Trophoblast cell (in vitro differentiated cells and primary cell): ENCODE results near the gene RPL7A.

ENCODE experiments used
- DNase-seq, 2 donors: peaks; one replicate each; pipeline ENCODE4 v3.0.0-alpha.2; 2016
- H2AFZ ChIP-seq: 2 replicates; pipeline ENCODE4 v1.6.1; 2013; ENCODE audit warnings: low read length, moderate library complexity, mild to moderate bottlenecking; ENCODE audit not compliant: insufficient read depth, poor library complexity
- H2AK5ac ChIP-seq: 2 replicates; pipeline ENCODE4 v1.6.1; 2013; ENCODE audit warnings: mild to moderate bottlenecking, low read length
- H2BK120ac ChIP-seq: 2 replicates; pipeline ENCODE4 v1.6.1; 2013; ENCODE audit warnings: low read length, mild to moderate bottlenecking, moderate library complexity; ENCODE audit not compliant: insufficient read depth, poor library complexity
- H2BK12ac ChIP-seq: 2 replicates; pipeline ENCODE4 v1.6.1; 2013; ENCODE audit warnings: mild to moderate bottlenecking, low read length, moderate library complexity
- H2BK5ac ChIP-seq: 2 replicates; pipeline ENCODE4 v1.6.1; 2013; ENCODE audit warnings: low read length, low read depth, moderate library complexity, mild to moderate bottlenecking; ENCODE audit not compliant: poor library complexity
- H3K14ac ChIP-seq: 2 replicates; pipeline ENCODE4 v1.6.1; 2013; ENCODE audit warnings: mild to moderate bottlenecking, low read length
- H3K18ac ChIP-seq: 2 replicates; pipeline ENCODE4 v1.6.1; 2013; ENCODE audit warnings: mild to moderate bottlenecking, low read length
- H3K23ac ChIP-seq: 2 replicates; pipeline ENCODE4 v1.6.1; 2013; ENCODE audit warnings: low read length
- H3K27ac ChIP-seq: 2 replicates; pipeline ENCODE4 v1.5.1; 2013; ENCODE audit warnings: low read depth, mild to moderate bottlenecking, inconsistent platforms, low read length, moderate library complexity
- H3K27me3 ChIP-seq: 2 replicates; pipeline ENCODE4 v1.6.1; 2013; ENCODE audit warnings: inconsistent platforms, mild to moderate bottlenecking, low read length, moderate library complexity; ENCODE audit not compliant: insufficient read depth
- H3K36me3 ChIP-seq, 2 experiments: 1 replicate in 1 of 2; 2 replicates in 1 of 2; pipeline ENCODE4 v1.6.1; 2013; ENCODE audit warnings: low read length in 2 of 2, mild to moderate bottlenecking in 2 of 2, moderate library complexity in 1 of 2; ENCODE audit not compliant: insufficient read depth in 2 of 2, control insufficient read depth in 1 of 2
- H3K4ac ChIP-seq: 2 replicates; pipeline ENCODE4 v1.6.1; 2013; ENCODE audit warnings: low read depth, mild to moderate bottlenecking, low read length, moderate library complexity
- H3K4me1 ChIP-seq, 2 experiments: 1 replicate in 1 of 2; 2 replicates in 1 of 2; pipeline ENCODE4 v1.6.1; 2013; ENCODE audit warnings: low read length in 2 of 2, mild to moderate bottlenecking in 2 of 2, moderate library complexity in 1 of 2; ENCODE audit not compliant: insufficient read depth in 2 of 2, control insufficient read depth in 1 of 2
- H3K4me2 ChIP-seq: 2 replicates; pipeline ENCODE4 v1.6.1; 2013; ENCODE audit warnings: inconsistent platforms, mild to moderate bottlenecking, low read length, moderate library complexity
- H3K4me3 ChIP-seq: 2 replicates; pipeline ENCODE4 v1.5.1; 2013; ENCODE audit warnings: mild to moderate bottlenecking, low read depth, low read length, inconsistent platforms
- H3K79me1 ChIP-seq: one replicate; pipeline ENCODE4 v1.6.1; 2013; ENCODE audit warnings: low read length
- H3K79me2 ChIP-seq: 2 replicates; pipeline ENCODE4 v1.6.1; 2013; ENCODE audit warnings: low read length, mild to moderate bottlenecking; ENCODE audit not compliant: control insufficient read depth, insufficient read depth, poor library complexity
- H3K9ac ChIP-seq: 2 replicates; pipeline ENCODE4 v1.6.1; 2013; ENCODE audit warnings: mild to moderate bottlenecking, low read length
- H3K9me3 ChIP-seq: 2 replicates; pipeline ENCODE4 v1.6.1; 2013; ENCODE audit warnings: low read depth, mild to moderate bottlenecking, control low read depth, inconsistent platforms, low read length; ENCODE audit not compliant: insufficient read depth
- H4K12ac ChIP-seq: 2 replicates; pipeline ENCODE4 v1.6.1; 2013; ENCODE audit warnings: low read depth, mild to moderate bottlenecking, low read length, moderate library complexity
- H4K8ac ChIP-seq: 2 replicates; pipeline ENCODE4 v1.6.1; 2013; ENCODE audit warnings: low read depth, mild to moderate bottlenecking, low read length, moderate library complexity
- H4K91ac ChIP-seq: one replicate; pipeline ENCODE4 v1.6.1; 2013; ENCODE audit warnings: low read depth, mild to moderate bottlenecking, low read length, moderate library complexity
- WGBS: extraction: QIAGEN DNeasy Blood & Tissue Kit; methylation state at CpG from one replicate; pipeline ENCODE4 v1.1.7; 2013; ENCODE audit warnings: missing lambda C conversion rate; ENCODE audit not compliant: insufficient read length, insufficient coverage; ENCODE audit errors: extremely low coverage; 5-methylcytosine and 5-hydroxymethylcytosine counted together

RPL7A gene

DNA sequence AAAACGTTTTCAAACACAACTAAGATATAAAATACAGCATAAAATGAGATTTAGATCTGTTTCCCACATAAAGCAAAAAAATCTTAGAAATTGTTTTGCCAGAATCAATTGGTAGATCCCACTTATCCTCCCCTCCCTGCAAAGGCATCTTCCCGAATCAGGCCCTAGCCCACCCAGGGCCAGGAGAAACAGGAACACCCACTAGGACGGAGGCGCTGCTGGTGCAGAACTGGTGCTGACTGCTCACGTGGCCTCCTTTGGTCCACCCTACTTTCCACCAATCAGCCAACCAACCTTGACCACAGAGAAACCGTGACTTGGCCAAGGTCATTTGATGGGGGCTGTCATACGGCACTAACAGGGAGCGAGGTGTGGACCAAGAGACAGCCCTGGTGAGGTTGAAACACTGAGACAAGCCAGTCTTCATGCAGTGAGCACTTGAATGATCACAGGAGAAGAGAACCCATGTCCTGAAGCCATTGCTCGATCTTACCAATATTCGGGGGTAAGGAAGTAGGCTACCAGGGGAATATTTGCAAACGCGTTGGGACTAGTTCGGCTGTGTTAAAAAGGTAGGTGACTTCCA is 13.6 kb downstream of the RPL7A start:
- H3K27me3 ChIP-seq = no peaks in the 10 kb centered on the region
- peaks cover 71 to 81% of the 10 kb centered on the region in 2 experiments for H3K36me3 ChIP-seq
- H4K91ac ChIP-seq = no peak overlapping the region
- H3K4ac ChIP-seq = no peak overlapping the region
- no peak overlapping the region for H2AFZ ChIP-seq
- H3K18ac ChIP-seq = no peak overlapping the region
- no peak overlapping the region for H3K4me2 ChIP-seq
- H3K9me3 ChIP-seq = peaks cover 1% of the 10 kb centered on the region
- no peak for DNase-seq
- H2BK120ac ChIP-seq = no peak overlapping the region
- H2AK5ac ChIP-seq = no peak overlapping the region
- no peak overlapping the region for H2BK5ac ChIP-seq
- H3K14ac ChIP-seq = no peak overlapping the region
- no peaks in the 10 kb centered on the region for H3K79me1 ChIP-seq
- no peak overlapping the region for H4K8ac ChIP-seq
- no peak overlapping the region for H3K4me3 ChIP-seq
- no peaks in the 10 kb centered on the region for H3K79me2 ChIP-seq
- H2BK12ac ChIP-seq = no peak overlapping the region
- peaks cover 9 to 17% of the 10 kb centered on the region in 2 experiments for H3K4me1 ChIP-seq
- no CpG with 5 or more reads among the region's 13 CpGs for WGBS
- no peak overlapping the region for H3K9ac ChIP-seq
- no peak overlapping the region for H3K27ac ChIP-seq
- H4K12ac ChIP-seq = no peak overlapping the region
- no peak overlapping the region for H3K23ac ChIP-seq

DNA sequence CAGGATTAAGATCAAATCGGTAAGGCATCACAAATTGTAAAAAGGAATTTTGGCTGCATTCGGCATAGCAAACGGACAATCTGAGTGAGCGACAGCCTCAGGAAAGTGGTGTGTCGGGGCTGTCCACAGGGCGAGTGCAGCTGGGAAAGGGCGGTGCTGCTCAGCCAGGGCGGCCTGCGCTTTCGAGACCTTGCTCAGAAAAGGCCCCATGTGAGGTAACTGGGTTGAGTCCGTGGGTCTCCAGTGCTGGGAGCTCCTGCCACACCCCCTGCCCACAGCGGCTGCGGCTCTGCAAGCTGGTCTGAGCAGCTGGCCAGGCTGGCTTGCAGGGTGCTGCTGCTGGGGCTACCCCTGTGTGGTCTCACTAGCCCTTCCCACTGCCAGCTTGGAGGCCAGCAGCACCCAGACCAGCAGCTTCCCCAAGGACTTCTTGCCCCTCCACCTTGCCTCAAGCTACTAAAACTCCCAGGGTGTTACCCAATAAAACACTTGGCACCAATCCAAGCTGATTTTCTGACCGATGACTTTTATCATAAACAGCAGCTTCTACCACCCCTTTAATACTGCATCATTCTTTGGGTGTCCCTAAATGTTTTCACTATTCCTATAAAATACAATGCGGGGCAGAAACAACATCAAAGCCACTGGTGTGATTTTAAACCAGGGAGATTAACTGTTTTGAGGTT is 14.5 kb downstream of the RPL7A start:
- H2AK5ac ChIP-seq = no peak overlapping the region
- H4K12ac ChIP-seq = no peak overlapping the region
- no peak overlapping the region for H3K9ac ChIP-seq
- WGBS = no CpG with 5 or more reads among the region's 15 CpGs
- H4K8ac ChIP-seq = no peak overlapping the region
- no peak overlapping the region for H3K4me2 ChIP-seq
- H3K79me2 ChIP-seq = no peaks in the 10 kb centered on the region
- DNase-seq = no peak
- H3K79me1 ChIP-seq = no peaks in the 10 kb centered on the region
- no peaks in the 10 kb centered on the region for H3K27me3 ChIP-seq
- H2AFZ ChIP-seq = no peak overlapping the region
- no peak overlapping the region for H4K91ac ChIP-seq
- H3K23ac ChIP-seq = no peak overlapping the region
- H3K27ac ChIP-seq = no peak overlapping the region
- H2BK5ac ChIP-seq = no peak overlapping the region
- H3K18ac ChIP-seq = no peak overlapping the region
- H3K36me3 ChIP-seq = peaks cover 78 to 90% of the 10 kb centered on the region in 2 experiments
- no peak overlapping the region for H2BK120ac ChIP-seq
- H3K14ac ChIP-seq = no peak overlapping the region
- peaks cover 7 to 10% of the 10 kb centered on the region in 2 experiments for H3K4me1 ChIP-seq
- H2BK12ac ChIP-seq = no peak overlapping the region
- no peak overlapping the region for H3K4me3 ChIP-seq
- H3K4ac ChIP-seq = no peak overlapping the region
- H3K9me3 ChIP-seq = peaks cover 1% of the 10 kb centered on the region

DNA sequence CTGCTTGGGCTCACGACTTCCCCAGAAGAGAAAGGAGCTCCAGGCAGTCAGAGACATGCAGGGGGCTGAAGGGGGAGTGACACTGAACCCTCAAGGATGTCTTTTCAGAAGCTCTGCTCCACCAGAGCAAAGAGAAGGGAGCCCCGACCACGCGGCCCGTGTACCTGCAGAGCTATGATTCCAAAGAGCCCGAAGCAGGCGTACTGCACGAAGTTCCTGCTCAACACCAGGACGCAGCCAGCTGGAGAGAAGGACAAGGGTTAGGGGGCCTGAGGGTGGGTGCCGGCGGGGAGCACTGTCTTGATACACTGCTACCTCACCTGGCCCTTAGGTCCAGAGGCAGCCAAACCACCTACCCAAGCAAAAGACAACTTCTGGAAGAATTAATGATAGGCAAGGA is 18.4 kb downstream of the RPL7A start:
- no peak overlapping the region for H3K23ac ChIP-seq
- no peak overlapping the region for H4K8ac ChIP-seq
- H2BK5ac ChIP-seq = no peak overlapping the region
- H3K14ac ChIP-seq = no peak overlapping the region
- peak overlapping the region; percentile 33 for H4K12ac ChIP-seq
- DNase-seq = no peak
- H3K9me3 ChIP-seq = peaks cover 1% of the 10 kb centered on the region
- no CpG with 5 or more reads among the region's 11 CpGs for WGBS
- no peaks in the 10 kb centered on the region for H3K79me1 ChIP-seq
- H4K91ac ChIP-seq = no peak overlapping the region
- H3K18ac ChIP-seq = no peak overlapping the region
- no peak overlapping the region for H2AFZ ChIP-seq
- peaks cover 80 to 91% of the 10 kb centered on the region in 2 experiments for H3K36me3 ChIP-seq
- H3K4me2 ChIP-seq = no peak overlapping the region
- peaks cover 18% of the 10 kb centered on the region for H3K79me2 ChIP-seq
- no peak overlapping the region for H3K4me3 ChIP-seq
- no peaks in the 10 kb centered on the region for H3K27me3 ChIP-seq
- no peak overlapping the region for H2AK5ac ChIP-seq
- no peak overlapping the region for H2BK120ac ChIP-seq
- H3K9ac ChIP-seq = no peak overlapping the region
- peaks cover 6 to 7% of the 10 kb centered on the region in 2 experiments for H3K4me1 ChIP-seq
- no peak overlapping the region for H2BK12ac ChIP-seq
- H3K27ac ChIP-seq = no peak overlapping the region
- no peak overlapping the region for H3K4ac ChIP-seq

DNA sequence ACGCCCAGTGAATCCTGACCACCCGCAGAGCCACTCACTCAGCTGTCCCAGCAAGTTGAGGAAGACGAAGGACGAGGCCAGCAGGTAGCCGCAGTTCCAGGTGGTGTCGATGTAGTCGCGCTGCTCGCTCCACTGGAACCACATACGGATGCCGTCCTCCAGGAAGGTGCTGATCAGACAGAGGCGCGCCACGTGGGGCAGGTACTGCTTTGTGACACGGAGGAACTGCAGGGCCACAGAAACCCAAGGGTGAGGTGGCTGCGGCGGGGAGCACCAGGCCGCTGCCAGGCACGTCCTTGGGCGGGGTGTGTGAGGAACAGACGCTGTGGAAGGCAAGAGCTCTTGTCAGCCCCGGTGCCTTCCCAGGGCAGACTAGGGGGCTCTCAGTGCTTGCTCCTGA is 19.2 kb downstream of the RPL7A start:
- H4K91ac ChIP-seq = no peak overlapping the region

More for the DNA sequence above, 19.2 kb downstream of the RPL7A start:
- Histone ChIP-seq H3K9me3 (peaks cover 1% of the 10 kb centered on the region), H3K9ac (no peak overlapping the region), H2BK12ac (no peak overlapping the region), H4K8ac (no peak overlapping the region), H2BK120ac (no peak overlapping the region), H3K36me3 (peaks cover 78 to 89% of the 10 kb centered on the region in 2 experiments), H3K79me2 (peaks cover 21% of the 10 kb centered on the region), H4K12ac (no peak overlapping the region), H3K27me3 (no peaks in the 10 kb centered on the region), H3K27ac (no peak overlapping the region), H2AFZ (no peak overlapping the region), H2AK5ac (no peak overlapping the region), H3K14ac (no peak overlapping the region), H3K79me1 (no peaks in the 10 kb centered on the region), H3K18ac (no peak overlapping the region), H3K4me1 (peaks cover 6 to 7% of the 10 kb centered on the region in 2 experiments), H3K4me3 (no peak overlapping the region), H3K4me2 (no peak overlapping the region), H3K4ac (no peak overlapping the region), H3K23ac (no peak overlapping the region), H2BK5ac (no peak overlapping the region)
- no CpG with 5 or more reads among the region's 22 CpGs for WGBS
- no peak for DNase-seq
